HG03565 (cell line): ENCODE data around the gene OR2AJ1.

Experiments
- ATAC-seq: cut with Tn5 transposase; IDR thresholded peaks from one replicate; pipeline ENCODE4 v1.9.1; 2021; ENCODE audit warnings: mild to moderate bottlenecking, moderate library complexity; ENCODE audit not compliant: unreplicated experiment

Gene OR2AJ1

DNA sequence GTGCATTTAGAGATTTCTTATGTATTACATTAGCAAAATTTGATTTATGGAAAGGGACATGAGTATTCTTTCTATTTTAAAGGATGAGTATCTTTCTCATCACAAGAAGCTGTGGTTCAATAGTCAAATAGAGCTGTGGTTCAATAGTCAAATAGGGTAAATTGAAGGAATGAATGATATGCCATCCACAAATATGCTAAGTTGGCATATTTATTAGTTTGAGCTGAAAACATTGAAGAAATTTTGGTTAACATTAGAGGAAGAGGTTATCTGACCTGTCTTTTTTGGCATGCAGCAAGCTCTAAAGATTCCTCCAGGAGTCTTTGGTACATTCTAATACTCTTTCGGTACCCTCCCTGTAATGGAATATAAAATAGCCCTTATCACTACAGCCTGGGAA lies 28.7 kb downstream of the OR2AJ1 start:
- no peak for ATAC-seq

DNA sequence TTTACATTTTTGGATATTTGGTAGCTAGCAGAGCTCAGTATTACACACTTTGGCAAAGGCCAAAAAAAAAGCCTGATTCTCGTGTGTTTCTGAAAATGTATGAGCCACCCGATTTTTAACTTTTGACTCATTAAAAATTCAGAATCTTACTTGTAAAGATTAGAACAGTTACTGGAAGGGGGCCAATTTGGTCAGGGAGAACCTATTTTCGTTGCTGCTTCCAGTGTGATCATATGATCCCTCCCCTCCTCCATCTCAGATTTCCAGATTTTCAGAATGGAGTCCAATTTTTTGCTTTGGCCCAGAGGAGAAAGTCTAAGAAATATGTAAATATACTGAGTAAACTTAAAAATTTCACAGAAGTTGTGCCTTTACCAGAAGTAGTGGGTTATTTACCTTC lies 37.1 kb downstream of the OR2AJ1 start:
- no peak for ATAC-seq

DNA sequence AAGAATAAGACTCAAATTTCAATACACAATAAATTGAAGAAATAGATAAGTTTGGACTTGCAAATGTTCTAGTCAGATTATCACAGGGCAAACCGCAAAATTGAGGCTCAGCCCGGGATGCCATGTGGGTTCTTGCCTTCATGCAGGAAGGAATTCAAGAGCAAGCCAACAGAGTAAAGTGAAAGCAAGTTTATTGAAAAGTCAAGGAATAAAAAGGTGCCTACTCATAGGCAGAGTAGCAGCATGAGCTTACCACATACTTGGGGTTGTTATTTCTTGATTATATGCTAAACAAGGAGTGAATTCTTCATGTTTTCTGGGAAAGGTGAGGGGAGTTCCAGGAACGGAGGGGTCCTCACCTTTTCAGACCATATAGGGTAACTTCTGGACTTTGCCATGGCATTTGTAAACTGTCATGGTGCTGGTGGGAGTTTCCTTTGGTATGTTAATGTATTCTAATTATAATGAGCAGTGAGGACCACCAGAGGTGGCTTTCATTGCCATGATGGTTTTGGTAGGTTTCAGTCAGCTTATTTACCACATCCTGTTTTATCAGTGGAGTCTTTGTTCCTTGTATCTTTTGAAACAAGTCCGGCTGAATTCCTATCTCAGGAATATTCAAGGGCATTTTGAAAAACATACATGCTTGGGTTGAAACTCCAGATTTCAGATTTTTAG lies 38.4 kb downstream of the OR2AJ1 start:
- ATAC-seq: no peak

DNA sequence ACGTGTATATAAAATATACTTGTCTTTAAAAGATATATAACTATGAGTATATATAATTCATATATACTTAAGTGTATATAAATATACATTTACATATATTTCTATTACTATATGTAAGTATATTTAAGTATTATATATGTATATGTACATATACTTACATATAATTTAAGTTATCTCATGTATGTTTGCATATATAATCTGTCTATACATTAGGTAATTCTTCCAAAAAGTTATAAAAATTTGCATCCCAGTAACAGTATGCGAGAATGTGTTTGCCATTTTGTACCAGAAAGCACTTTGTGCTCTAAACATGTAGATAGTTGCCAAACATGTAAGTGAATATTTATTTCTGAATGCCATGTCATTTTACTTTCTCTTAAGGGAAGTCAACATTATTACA lies 40.2 kb downstream of the OR2AJ1 start, which contains the start of gene OR2AK2:
OR2AK2 (plus strand) TSS at position 301 of the 400 bp plus-strand sequence. CDS start 144 bp downstream, outside the sequence.
- ATAC-seq: no peak

DNA sequence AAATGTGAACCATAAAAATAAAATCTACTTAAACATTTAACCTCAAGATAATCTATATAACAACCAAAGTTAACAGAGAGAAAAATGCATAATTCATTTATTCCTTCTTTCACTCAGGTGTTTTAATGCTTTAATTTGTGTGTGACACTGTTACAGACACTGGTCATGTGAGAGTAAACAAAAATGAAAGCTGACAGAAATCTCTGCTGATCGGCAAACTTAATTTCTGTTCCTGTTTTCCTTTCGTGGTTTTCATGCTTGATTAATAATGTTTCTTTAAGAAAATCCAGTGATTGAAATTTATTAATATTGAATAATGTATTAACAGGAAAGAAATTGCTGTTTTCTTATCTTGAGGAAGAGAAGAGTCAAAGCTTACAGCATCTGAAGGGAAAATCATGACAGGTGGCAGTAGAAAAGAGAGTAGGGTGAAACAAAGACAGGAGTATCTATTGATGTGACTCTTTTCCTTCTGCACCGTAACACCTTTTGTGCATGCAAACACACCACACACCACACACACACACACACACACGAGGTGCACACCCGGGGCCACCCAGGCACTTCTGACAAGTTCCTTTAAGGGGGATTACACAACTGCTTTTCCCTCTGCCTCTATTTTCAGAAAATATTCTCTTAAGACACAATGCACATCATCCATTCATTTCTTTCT lies 42.0 kb downstream of the OR2AJ1 start:
- peak; percentile 83 for ATAC-seq
